NCI-H2029 (cell line): ENCODE results near the gene AGBL4.
"Not testable (repeated sequence)": the region's sequence is repeated elsewhere in the genome, so short reads cannot be mapped to it uniquely, and the experiment has no call there.

Experiments
- DNase-seq: peaks from one replicate; lab custom pipeline; 2025; lab: John Stamatoyannopoulos, UW

The AGBL4 gene

GRCh38 chr1:49306507-49307070, 717.2 kb downstream of the AGBL4 start:
- no peak for DNase-seq

- not testable (repeated sequence) for DNase-seq
Measured at GRCh38 chr1:49302400-49302799, 721.4 kb downstream of the AGBL4 start.

GRCh38 chr1:49298304-49298703, 725.5 kb downstream of the AGBL4 start:
- no peak for DNase-seq

GRCh38 chr1:49297783-49298182, 726.0 kb downstream of the AGBL4 start:
- DNase-seq = no peak

GRCh38 chr1:49294539-49294938, 729.2 kb downstream of the AGBL4 start:
- no peak for DNase-seq

GRCh38 chr1:49293016-49293415, 730.7 kb downstream of the AGBL4 start:
- no peak for DNase-seq

- peak; percentile 80 for DNase-seq
Measured at GRCh38 chr1:49257211-49258049, 766.3 kb downstream of the AGBL4 start.

GRCh38 chr1:49252917-49253316, 770.8 kb downstream of the AGBL4 start:
- DNase-seq = no peak

GRCh38 chr1:49251019-49251784, 772.6 kb downstream of the AGBL4 start:
- DNase-seq = no peak

- no peak for DNase-seq
Measured at GRCh38 chr1:49240709-49241221, 783.0 kb downstream of the AGBL4 start.

GRCh38 chr1:49234988-49235387, 788.8 kb downstream of the AGBL4 start:
- DNase-seq = no peak

- no peak for DNase-seq
Measured at GRCh38 chr1:49229555-49229954, 794.2 kb downstream of the AGBL4 start.

GRCh38 chr1:49226758-49227157, 797.0 kb downstream of the AGBL4 start:
- no peak for DNase-seq

- no peak for DNase-seq
Measured at GRCh38 chr1:49225464-49225863, 798.3 kb downstream of the AGBL4 start.

GRCh38 chr1:49213301-49213700, 810.5 kb downstream of the AGBL4 start:
- no peak for DNase-seq

- no peak for DNase-seq
Measured at GRCh38 chr1:49208712-49209111, 815.0 kb downstream of the AGBL4 start.

GRCh38 chr1:49204720-49205119, 819.0 kb downstream of the AGBL4 start:
- DNase-seq = peak; percentile 16

- no peak for DNase-seq
Measured at GRCh38 chr1:49200738-49201137, 823.0 kb downstream of the AGBL4 start.

- no peak for DNase-seq
Measured at GRCh38 chr1:49199564-49199963, 824.2 kb downstream of the AGBL4 start.

- no peak for DNase-seq
Measured at GRCh38 chr1:49197081-49197480, 826.7 kb downstream of the AGBL4 start.

GRCh38 chr1:49190138-49190537, 833.6 kb downstream of the AGBL4 start:
- no peak for DNase-seq

GRCh38 chr1:49187056-49187455, 836.7 kb downstream of the AGBL4 start:
- no peak for DNase-seq
